ENCODE results near the gene H2AZ2. TPM values are rescaled to one million over a fixed set of nuclear protein-coding genes. Genes with fewer than 3 reads are reported as not detected.
"Not testable (repeated sequence)": the region's sequence is repeated elsewhere in the genome, so short reads cannot be mapped to it uniquely, and the experiment has no call there.

Gene H2AZ2
- total RNA-seq, 1 donor from 2014 or later: 143 TPM

DNA sequence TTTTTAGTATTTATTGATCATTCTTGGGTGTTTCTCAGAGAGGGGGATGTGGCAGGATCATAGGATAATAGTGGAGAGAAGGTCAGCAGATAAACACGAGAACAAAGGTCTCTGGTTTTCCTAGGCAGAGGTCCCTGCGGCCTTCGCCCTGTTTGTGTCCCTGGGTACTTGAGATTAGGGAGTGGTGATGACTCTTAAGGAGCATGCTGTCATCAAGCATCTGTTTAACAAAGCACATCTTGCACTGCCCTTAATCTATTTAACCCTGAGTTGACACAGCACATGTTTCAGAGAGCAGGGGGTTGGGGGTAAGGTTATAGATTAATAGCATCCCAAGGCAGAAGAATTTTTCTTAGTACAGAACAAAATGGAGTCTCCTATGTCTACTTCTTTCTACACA lies 22.4 kb upstream of the H2AZ2 start:
- not testable (repeated sequence) for DNase-seq

DNA sequence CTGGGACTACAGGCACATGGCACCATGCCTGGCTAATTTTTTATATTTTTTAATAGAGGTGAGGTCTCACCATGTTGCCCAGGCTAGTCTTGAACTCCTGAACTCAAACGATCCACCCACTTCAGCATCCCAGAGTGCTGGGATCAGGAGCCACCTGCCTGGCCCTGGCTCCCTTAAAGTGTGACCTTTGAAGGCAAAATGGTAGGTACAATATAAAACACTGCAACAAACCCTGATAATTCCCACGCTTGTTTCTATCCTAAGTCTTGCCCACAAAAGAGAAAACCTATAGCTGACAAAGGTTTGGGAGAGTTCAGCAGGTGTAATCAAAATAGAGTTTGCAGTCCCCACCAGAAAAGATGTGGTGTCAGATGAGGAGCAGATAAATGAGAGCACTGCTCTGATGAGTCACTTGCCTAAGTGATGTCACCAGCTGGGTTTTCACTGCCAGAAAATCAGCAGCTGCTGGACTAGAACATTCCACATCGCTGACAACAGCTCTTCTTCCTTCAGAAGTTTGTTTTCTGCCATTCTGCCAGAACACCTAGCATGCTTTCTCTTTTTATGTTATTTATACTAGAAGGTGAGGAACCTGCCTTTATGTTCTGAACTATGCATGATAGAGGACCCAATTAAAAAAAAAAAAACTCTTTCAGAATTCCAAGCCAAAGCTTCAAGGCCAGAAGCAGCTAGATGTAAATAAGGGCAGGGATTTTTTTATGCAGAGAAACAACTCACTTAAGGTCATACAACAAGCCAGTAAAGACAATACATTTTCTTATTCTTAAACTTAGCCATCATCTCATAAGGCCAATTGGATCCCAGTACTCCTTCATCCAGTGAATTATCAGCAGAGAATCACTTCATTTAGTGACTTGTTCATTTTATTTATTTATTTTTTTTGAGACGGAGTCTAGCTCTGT lies 19.4 kb upstream of the H2AZ2 start:
- DNase-seq: no peak

DNA sequence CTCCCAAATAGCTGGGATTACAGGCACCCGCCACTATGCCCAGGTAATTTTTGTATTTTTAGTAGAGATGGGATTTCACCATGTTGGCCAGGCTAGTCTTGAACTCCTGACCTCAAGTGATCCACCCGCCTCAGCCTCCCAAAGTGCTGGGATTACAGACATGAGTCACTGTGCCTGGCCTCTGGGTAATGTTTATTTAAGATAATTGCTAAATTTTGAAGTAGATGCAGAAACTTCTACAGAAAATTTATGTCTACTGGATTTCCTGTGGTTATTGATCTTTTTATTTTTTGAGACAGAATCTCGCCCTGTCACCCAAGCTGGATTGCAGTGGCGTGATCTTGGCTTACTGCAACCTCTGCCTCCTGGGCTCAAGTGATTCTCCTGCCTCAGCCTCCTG lies 14.1 kb upstream of the H2AZ2 start:
- DNase-seq: not testable (repeated sequence)

- no peak for DNase-seq
Observed at GRCh38 chr7:44858161-44858560, 10.3 kb upstream of the H2AZ2 start.

DNA sequence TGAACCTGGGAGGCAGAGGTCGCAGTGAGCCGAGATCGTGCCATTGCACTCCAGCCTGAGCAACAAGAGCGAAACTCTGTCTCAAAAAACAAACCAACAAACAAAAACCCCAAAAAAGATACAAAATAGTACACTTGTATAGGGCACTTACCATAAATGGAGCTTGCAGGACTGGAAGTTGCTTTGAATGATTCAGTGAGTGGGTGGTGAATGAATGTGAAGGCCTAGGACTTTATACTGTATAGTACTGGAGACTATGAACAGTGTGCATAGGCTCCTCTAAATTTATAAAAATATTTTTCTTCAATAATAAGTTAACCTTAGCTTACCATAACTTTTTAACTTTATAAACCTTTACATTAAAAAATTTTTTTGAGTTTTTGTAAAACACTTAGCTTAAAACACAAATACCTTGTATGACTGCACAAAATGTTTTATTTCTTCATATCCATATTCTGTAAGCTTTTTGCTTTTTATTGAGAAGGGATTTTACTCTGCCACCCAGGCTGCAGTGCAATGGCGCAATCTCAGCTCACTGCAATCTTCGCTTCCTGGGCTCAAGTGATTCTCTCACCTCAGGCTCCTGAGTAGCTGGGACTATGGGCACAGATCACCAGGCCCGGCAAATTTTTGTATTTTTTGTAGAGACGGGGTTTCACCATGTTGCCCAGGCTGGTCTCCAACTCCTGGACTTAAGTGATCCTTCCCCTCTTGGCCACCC lies 6.9 kb upstream of the H2AZ2 start:
- no peak for DNase-seq

- no peak for DNase-seq
Observed at GRCh38 chr7:44853391-44853790, 5.5 kb upstream of the H2AZ2 start.

DNA sequence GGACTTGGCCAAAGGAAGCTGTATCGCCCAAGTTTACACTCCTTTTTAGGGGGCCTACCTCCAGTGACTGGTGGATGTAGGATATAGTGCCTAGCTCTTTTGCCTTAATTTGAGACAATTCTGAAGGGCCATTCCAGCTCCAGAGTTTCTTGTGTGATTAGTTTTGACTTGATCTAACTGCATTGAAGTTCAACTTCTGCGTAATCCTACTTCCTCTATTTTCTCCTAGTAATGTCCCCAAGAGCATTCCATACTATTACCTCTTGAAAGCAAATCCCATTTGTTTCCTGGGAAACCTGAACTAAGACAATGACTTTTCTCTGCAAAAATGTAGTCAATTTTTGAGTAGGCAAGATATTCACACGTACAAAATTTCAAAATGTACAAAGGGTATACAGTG lies 4.7 kb upstream of the H2AZ2 start:
- DNase-seq: no peak

DNA sequence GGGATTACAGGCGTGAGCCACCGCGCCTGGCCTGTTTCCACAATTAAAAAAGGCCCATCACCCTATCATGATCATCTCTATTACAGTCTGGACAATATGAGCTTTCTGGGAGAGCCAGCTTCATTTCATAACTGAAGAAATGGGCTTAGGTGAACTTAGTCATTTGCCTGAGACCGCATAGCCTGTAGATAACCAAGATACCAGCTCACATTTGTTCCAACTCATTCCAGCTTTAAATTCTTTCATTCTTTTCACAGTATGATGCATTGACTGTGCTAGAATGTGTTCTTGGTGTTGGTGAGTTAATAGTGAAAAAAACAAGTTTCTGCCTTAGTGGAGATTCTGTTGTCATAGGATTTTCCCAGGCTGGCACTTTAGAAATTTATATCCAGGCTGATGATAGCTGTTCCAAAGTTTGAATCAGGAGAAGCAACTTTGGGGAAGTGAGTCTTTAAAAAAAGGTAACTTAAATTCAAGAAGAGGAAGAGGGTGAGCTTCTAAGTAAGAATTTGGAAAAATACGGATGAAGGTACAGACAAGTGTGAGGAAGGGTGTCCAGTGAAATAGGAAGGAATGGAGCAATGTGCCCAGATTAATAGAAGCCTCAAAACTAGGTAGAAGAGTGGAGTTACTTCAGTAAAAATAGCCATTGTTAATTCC lies 2.1 kb upstream of the H2AZ2 start:
- no peak for DNase-seq

GRCh38 chr7:44849259-44849884 lies 1.5 kb upstream of the H2AZ2 start:
- DNase-seq: no peak

GRCh38 chr7:44847509-44847919 lies 373 bp downstream of the H2AZ2 start:
- peak; percentile 91 for DNase-seq

- DNase-seq: no peak
Observed at GRCh38 chr7:44846816-44847508, 925 bp downstream of the H2AZ2 start.

GRCh38 chr7:44846390-44846789 lies 1.5 kb downstream of the H2AZ2 start:
- not testable (repeated sequence) for DNase-seq

GRCh38 chr7:44845451-44845850 lies 2.4 kb downstream of the H2AZ2 start:
- DNase-seq: no peak

- not testable (repeated sequence) for DNase-seq
Observed at GRCh38 chr7:44843440-44843839, 4.4 kb downstream of the H2AZ2 start.

DNA sequence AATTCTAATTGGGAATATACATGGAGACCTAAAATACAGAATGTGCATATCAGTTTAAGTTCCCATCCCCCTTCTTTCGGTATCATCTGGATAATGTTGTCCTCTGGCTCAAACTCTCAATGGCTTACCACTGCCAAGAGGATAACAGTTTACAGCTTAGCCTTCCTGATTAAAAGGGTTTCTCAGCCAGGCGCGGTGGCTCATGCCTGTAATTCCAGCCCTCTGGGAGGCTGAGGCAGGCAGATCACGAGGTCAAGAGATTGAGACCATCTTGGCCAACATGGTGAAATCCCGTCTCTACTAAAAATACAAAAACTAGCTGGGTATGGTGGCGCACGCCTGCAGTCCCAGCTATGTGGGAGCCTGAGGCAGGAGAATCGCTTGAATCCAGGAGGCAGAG lies 5.2 kb downstream of the H2AZ2 start:
- not testable (repeated sequence) for DNase-seq

- no peak for DNase-seq
Observed at GRCh38 chr7:44838751-44839150, 9.1 kb downstream of the H2AZ2 start.

DNA sequence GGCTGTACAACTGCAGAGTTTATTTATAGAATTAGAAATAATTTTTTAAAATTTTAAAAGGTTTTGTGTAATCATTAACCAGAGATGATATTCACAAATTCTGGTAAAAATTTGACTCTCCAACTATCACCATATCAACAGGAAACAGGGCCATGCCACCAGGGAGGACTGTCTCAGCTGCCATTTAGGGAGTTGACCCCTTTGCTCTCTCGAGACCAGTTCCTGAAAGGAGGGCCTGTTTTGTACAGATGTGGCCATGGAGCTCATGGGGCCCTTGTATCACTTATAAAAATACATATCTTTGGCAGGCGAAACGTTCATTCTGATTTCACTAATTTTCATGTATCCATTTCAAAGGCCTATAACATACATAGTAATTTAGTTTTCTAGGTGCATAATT lies 20.3 kb downstream of the H2AZ2 start:
- no peak for DNase-seq

GRCh38 chr7:44824894-44825526 lies 22.9 kb downstream of the H2AZ2 start:
- DNase-seq: no peak

DNA sequence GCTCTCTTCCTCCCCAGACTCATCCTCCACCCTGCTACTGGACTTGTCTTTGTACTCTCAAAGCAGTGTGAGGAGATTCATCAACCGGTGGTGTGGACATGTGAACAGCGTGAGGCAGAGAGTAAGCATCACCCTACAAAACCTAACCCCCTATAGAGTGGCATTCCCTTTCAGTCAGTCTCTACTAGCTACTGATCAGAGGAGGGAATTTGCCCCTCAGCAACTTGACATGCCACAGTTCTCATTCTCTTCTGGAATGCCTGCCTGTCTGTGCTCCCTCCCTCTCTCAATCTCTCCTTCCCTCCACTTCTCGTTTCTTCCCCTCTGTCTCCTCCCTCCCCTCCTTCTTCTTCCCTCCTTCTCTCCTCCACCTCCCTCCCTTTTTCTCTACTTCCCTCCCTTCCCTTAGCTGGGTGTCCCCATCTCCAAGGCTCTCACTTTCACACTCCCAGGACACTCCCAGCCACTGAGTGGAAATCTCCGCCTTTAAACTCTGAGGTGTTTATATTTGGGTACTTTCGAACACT lies 24.6 kb downstream of the H2AZ2 start:
- DNase-seq: no peak

GRCh38 chr7:44819292-44819691 lies 28.6 kb downstream of the H2AZ2 start:
- DNase-seq: no peak

DNA sequence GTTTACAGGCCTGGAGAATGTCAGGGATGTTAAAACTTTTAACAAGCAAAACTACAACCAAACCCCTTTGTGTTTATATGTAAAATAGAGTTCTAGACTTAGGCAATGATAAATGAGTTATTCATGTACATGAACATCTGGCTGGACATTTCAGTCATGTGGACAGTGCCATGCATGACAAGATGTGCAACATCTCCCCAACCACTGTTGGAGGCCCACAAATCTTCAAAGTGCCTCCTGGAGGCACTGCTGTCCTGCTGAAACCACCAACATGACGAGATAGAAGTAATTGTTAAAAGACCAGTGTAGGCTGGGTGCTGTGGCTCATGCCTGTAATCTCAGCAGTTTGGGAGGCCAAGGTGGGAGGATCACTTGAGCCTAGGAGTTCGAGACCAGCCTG lies 33.0 kb downstream of the H2AZ2 start:
- DNase-seq: no peak
